Activated naive CD4-positive, alpha-beta T cell treated with anti-CD3 and anti-CD28 coated beads, Interleukin-2, amount 50 U/mL, for 72 hours (primary cell): ENCODE results near the gene RTL1. TPM values are rescaled to one million over a fixed set of nuclear protein-coding genes. Genes with fewer than 3 reads are reported as not detected.

ENCODE experiments used
- ATAC-seq, 2 donors: fragments of 150-1000 bp; cut with Tn5 transposase; 2 replicates each; pipeline ENCODE4 v1.10.0; 2021; ENCODE audit warnings: mild to moderate bottlenecking in 2 of 2, moderate library complexity in 2 of 2
- DNase-seq, 2 donors: peaks; one replicate each; pipeline ENCODE4 v3.0.0; 2021 to 2022; ENCODE audit warnings: low spot score in 2 of 2
- H3K27ac Mint-ChIP-seq, 2 donors: one replicate each; pipeline ENCODE4 v1.8.0; 2022; ENCODE audit warnings: mild to moderate bottlenecking in 2 of 2, mixed read lengths in 2 of 2
- H3K36me3 Mint-ChIP-seq, 2 donors: one replicate each; pipeline ENCODE4 v1.8.0; 2022; ENCODE audit warnings: mixed read lengths in 2 of 2
- H3K9me3 Mint-ChIP-seq, 2 donors: one replicate each; pipeline ENCODE4 v1.8.0; 2022; ENCODE audit warnings: mixed read lengths in 2 of 2
- total RNA-seq, 2 donors: library from RNA; stranded (reverse); gene quantifications; one replicate each; pipeline ENCODE4 v1.2.3, GENCODE V29; 2022

RTL1 gene
- total RNA-seq, 2 donors from 2014 or later: not detected

DNA sequence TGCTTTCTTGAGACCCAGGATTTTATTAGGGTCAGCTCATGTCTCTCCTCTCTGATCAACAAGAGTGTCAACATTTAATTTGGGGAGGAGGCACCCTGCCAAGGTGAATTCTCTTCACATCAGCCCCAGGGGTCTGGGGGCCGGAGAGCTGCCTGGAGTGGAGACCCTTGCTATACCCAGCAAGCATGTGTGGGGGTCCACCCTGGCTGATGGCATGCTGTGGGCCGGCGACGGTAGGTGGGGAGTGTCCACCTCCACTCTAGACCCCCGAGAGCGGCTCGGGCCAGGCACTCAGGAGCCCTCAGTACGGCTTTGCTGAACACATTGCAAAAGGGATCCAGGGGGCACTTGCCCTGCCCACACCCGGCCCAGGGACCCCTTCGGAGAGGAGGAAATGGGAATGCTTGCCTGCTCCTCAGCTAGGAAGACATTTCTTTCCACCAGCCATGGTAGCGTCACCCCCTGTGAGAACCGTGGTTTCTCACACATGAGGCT, 67.2 kb downstream of the RTL1 start:
- Mint-ChIP-seq H3K9me3 (no peaks in the 10 kb centered on the region), H3K27ac (no peak overlapping the region), H3K36me3 (no peaks in the 10 kb centered on the region)
- no peak for ATAC-seq
- no peak for DNase-seq

DNA sequence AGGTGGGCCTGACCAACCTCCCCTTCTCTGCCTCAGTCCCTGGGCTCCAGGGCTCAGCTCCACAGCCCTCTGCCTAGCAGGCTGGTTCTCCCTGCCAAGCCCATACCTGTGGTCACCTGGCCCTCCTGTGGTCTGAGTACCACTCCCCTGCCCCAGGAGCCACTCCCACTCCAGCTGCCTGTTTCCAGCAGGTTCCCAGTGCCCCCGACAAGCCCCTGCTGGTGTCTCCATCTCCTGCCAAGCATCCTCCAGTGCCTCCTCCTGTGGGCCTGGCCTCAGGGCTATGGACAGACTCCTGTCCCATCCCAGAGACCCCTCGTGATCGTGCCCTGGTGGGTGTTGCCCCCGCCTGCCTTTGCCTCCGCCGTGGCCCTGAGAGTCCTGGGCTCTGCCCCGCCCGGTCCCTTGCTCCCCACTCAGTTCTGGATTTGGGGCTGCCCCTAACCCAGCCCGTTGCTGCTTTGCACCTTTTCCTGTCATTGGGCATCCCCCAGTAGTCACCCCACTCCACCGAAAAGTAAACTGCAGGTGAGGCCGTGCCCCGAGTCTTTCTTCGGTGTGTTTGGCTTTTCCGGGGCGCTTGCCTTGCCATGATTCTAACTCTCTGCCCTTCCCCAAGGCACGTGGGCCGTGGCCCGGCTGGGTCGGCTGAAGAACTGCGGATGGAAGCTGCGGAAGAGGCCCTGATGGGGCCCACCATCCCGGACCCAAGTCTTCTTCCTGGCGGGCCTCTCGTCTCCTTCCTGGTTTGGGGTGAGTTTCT, 67.8 kb downstream of the RTL1 start:
- DNase-seq (no peak), ATAC-seq (no peak)
- no peaks in the 10 kb centered on the region for H3K36me3 Mint-ChIP-seq
- H3K9me3 Mint-ChIP-seq: no peaks in the 10 kb centered on the region
- H3K27ac Mint-ChIP-seq: no peak overlapping the region

DNA sequence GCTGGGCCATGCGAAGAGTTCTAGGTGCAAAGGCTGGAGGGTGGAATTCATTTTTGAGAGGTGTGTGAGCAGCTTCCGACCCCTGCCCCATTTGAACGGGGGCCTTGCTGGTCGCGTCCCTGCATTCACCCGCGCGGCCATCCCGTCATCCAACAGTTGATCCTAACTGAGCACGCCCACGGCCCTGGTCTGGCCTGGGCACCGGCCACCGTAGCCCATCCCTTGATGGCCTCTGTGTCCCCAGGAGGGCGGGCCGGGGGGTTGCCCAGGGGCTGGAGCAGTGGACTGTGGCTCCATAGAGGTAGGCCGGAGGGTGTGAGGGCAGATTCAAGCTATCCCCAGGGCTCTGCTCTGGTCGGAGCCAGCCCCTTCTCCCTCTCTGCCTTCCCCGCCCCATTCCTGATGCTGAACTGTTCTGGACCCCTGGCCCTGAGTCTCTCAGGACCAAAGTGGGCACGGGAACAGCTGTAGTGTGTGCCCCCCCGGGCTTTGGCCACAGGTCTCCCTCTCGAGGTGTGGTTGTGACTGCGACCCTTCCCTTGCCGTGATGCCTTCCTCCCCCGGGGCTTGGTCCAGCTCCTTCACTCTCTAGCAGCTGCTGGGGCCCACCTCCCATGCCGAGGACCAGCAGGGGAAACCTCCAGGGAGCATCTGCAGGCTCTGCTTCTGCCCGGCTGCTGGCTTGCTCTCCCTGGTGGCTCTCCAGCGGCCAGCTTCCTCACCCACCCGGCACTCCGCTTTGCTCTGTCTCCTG, 68.6 kb downstream of the RTL1 start:
- no peaks in the 10 kb centered on the region for H3K36me3 Mint-ChIP-seq
- no peak for ATAC-seq
- DNase-seq: no peak
- no peak overlapping the region for H3K27ac Mint-ChIP-seq
- no peaks in the 10 kb centered on the region for H3K9me3 Mint-ChIP-seq

DNA sequence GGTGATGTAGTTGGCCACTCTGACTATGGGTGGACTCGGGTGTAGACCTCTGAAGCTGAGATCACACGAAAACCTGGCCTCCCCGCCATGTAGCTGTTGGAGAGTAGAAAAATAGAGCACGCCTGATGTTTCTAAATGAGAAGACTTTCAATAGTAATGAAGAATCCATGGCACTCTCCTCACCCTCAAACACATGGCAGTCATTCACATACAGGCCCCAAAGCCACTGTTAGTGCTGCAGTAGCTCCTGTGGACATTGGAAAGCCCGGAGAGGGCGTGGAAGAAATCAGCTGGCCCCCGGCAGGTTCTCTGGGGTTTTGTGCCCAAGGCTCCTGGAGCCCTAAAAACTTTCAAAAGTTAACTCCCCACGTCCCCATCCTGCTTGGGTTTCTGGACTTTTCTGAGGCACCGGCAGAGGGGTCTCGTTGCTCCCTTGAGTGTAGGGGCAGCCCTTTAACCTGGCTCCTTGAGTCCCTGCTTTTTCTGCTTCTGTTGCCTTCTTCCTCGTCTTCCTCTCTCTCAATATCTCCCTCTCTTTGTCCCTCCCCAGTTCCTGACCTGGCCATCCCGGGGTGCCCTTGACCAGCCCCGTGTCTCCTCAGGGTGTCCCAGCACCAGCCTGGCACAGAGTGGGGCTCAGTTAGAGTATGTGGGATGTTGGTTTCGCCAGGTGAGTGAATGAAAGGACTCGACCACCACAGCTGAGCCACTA, 69.3 kb downstream of the RTL1 start:
- no peak for ATAC-seq
- Mint-ChIP-seq H3K36me3 (no peaks in the 10 kb centered on the region), H3K27ac (no peak overlapping the region), H3K9me3 (no peaks in the 10 kb centered on the region)
- no peak for DNase-seq

DNA sequence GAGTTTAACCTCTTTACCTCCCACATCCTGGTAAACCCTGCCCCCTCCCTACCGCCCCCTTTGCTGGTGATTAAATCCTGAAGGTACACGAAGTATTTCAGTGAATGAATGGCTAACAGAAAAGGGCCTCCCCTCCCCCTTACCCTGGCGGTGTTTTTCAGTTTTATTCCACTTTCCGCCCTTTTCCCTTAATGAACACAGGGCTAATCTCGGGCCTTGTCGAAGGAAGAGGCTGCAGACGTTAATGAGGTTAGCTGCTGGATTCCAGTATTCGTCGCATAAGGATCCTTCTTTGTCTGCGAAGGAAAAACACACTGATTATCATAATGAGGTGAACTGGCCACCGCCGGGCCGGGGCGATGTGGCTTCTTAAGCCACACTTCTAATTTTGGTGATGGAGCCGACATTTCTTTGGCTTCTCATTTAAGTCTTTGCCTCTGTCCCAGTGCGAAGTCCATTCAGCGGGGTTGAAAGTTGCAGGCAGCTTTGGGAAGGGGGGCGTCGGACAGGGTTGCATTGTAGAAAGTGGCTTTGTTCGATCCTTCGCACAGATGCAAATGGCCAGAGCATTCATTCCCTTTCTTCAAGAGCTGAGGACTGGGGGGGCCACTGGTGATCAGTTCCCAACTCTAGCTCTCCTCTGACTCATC, 71.1 kb downstream of the RTL1 start:
- no peak overlapping the region for H3K27ac Mint-ChIP-seq
- H3K36me3 Mint-ChIP-seq: peaks cover 0 to 7% of the 10 kb centered on the region in 2 donors
- ATAC-seq (no peak), DNase-seq (no peak)
- H3K9me3 Mint-ChIP-seq: peaks cover 0 to 7% of the 10 kb centered on the region in 2 donors

DNA sequence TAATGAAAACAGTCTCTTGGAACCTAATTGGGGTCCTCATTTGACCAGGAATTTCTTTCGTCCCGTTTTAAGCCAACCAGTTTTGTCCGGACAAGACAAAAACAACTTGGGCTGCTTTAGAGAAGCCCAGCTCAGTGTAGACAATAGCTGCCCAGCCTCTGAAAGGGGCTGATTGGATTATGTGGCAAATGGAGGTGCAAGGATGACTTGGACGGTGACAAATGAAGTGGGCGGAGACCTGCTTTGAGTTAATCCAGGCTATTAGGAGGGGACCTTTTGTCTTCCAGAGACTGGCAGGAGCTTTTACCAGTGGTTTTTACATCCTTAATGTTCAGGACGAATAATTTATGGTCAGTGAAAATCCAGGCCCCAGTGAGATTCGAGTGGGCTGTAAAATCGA, 72.8 kb downstream of the RTL1 start:
- peaks cover 0 to 10% of the 10 kb centered on the region in 2 donors for H3K9me3 Mint-ChIP-seq
- ATAC-seq: no peak
- no peak overlapping the region for H3K27ac Mint-ChIP-seq
- peaks cover 0 to 11% of the 10 kb centered on the region in 2 donors for H3K36me3 Mint-ChIP-seq
- DNase-seq: no peak

Other genes starting within 250 kb of the RTL1 start
- gene DLK1, start 176.8 kb downstream of the RTL1 start, total RNA-seq: not detected
- not detected for gene MEG3, start 77.6 kb downstream of the RTL1 start, total RNA-seq